NT2/D1 (cell line): ENCODE data around the gene COA1.

Source experiments
- DNase-seq: peaks from one replicate; pipeline ENCODE4 v3.0.0-alpha.2; 2011; ENCODE audit warnings: low read depth, low spot score
- H3K27me3 ChIP-seq: 2 replicates; pipeline ENCODE4 v1.6.0; 2011; ENCODE audit warnings: mild to moderate bottlenecking; ENCODE audit not compliant: insufficient read length, insufficient read depth
- H3K36me3 ChIP-seq: 2 replicates; pipeline ENCODE4 v1.6.1; 2011; ENCODE audit warnings: mild to moderate bottlenecking, low read length, mixed read lengths; ENCODE audit not compliant: insufficient read depth, insufficient read length
- H3K4me1 ChIP-seq: 2 replicates; pipeline ENCODE4 v1.5.1; 2011; ENCODE audit not compliant: insufficient read depth, insufficient read length
- H3K4me3 ChIP-seq: 2 replicates; pipeline ENCODE4 v1.5.1; 2011; ENCODE audit warnings: low read depth; ENCODE audit not compliant: insufficient read length
- H3K9ac ChIP-seq: 2 replicates; pipeline ENCODE4 v1.6.0; 2011; ENCODE audit warnings: low read depth; ENCODE audit not compliant: insufficient read length
- H3K9me3 ChIP-seq: 2 replicates; pipeline ENCODE4 v1.5.1; 2011; ENCODE audit warnings: mild to moderate bottlenecking, low read length; ENCODE audit not compliant: insufficient read depth
- SUZ12 ChIP-seq: IDR thresholded peaks from 2 replicates; pipeline ENCODE4 v1.6.1; 2011; ENCODE audit not compliant: insufficient read length, insufficient read depth; ENCODE audit errors: extremely low read depth
- YY1 ChIP-seq: IDR thresholded peaks from 2 replicates; pipeline ENCODE4 v1.6.1; 2011; ENCODE audit not compliant: insufficient read length, insufficient read depth
- ZNF274 ChIP-seq: IDR thresholded peaks from 2 replicates; pipeline ENCODE4 v1.6.1; 2011; ENCODE audit warnings: mild to moderate bottlenecking, low read depth, low read length

COA1 gene

GRCh38 chr7:43653466-43653865, 75.9 kb downstream of the COA1 start:
- Histone ChIP-seq H3K4me3 (no peak overlapping the region), H3K9me3 (no peaks in the 10 kb centered on the region), H3K36me3 (peaks cover 19% of the 10 kb centered on the region), H3K4me1 (no peaks in the 10 kb centered on the region), H3K27me3 (no peaks in the 10 kb centered on the region), H3K9ac (no peak overlapping the region)
- TF ChIP-seq SUZ12 (no peak), YY1 (no peak), ZNF274 (no peak)
- DNase-seq, result no peak

GRCh38 chr7:43652364-43652763, 77.0 kb downstream of the COA1 start:
- no peaks in the 10 kb centered on the region for H3K9me3 ChIP-seq
- H3K9ac ChIP-seq, result no peak overlapping the region
- no peak overlapping the region for H3K4me3 ChIP-seq
- no peaks in the 10 kb centered on the region for H3K27me3 ChIP-seq
- TF ChIP-seq ZNF274, result no peak
- no peak for TF ChIP-seq SUZ12
- TF ChIP-seq YY1, result no peak
- peaks cover 19% of the 10 kb centered on the region for H3K36me3 ChIP-seq
- DNase-seq, result no peak
- no peaks in the 10 kb centered on the region for H3K4me1 ChIP-seq

GRCh38 chr7:43650457-43651052, 78.8 kb downstream of the COA1 start:
- Histone ChIP-seq H3K9me3 (no peaks in the 10 kb centered on the region), H3K4me3 (no peak overlapping the region), H3K9ac (no peak overlapping the region), H3K4me1 (peaks cover 8% of the 10 kb centered on the region), H3K36me3 (peaks cover 13% of the 10 kb centered on the region), H3K27me3 (no peaks in the 10 kb centered on the region)
- TF ChIP-seq YY1 (no peak), ZNF274 (no peak), SUZ12 (no peak)
- DNase-seq, result no peak

GRCh38 chr7:43649755-43650274, 79.5 kb downstream of the COA1 start:
- TF ChIP-seq YY1, result no peak
- H3K36me3 ChIP-seq, result peaks cover 19% of the 10 kb centered on the region
- H3K4me1 ChIP-seq, result peaks cover 8% of the 10 kb centered on the region
- no peak overlapping the region for H3K4me3 ChIP-seq
- no peaks in the 10 kb centered on the region for H3K9me3 ChIP-seq
- H3K9ac ChIP-seq, result no peak overlapping the region
- H3K27me3 ChIP-seq, result no peaks in the 10 kb centered on the region
- DNase-seq, result no peak

- H3K36me3 ChIP-seq, result peaks cover 25% of the 10 kb centered on the region
- H3K27me3 ChIP-seq, result no peaks in the 10 kb centered on the region
- DNase-seq, result no peak
- no peaks in the 10 kb centered on the region for H3K9me3 ChIP-seq
- H3K4me1 ChIP-seq, result peaks cover 8% of the 10 kb centered on the region
- H3K4me3 ChIP-seq, result no peak overlapping the region
- no peak overlapping the region for H3K9ac ChIP-seq
- no peak for TF ChIP-seq YY1
- no peak for TF ChIP-seq ZNF274
- TF ChIP-seq SUZ12, result no peak
Observed at GRCh38 chr7:43648473-43649406, 80.6 kb downstream of the COA1 start.

GRCh38 chr7:43647673-43648472, 81.5 kb downstream of the COA1 start:
- H3K4me3 ChIP-seq, result no peak overlapping the region

GRCh38 chr7:43647339-43647672, 82.0 kb downstream of the COA1 start:
- Histone ChIP-seq H3K4me3 (no peak overlapping the region), H3K9ac (peak overlapping the region; percentile 47), H3K27me3 (no peaks in the 10 kb centered on the region), H3K36me3 (peaks cover 38% of the 10 kb centered on the region), H3K4me1 (peaks cover 8% of the 10 kb centered on the region), H3K9me3 (no peaks in the 10 kb centered on the region)
- TF ChIP-seq YY1, result no peak
- TF ChIP-seq SUZ12, result no peak
- no peak for TF ChIP-seq ZNF274
- peak; percentile 89 for DNase-seq

More at GRCh38 chr7:43647673-43648472, 81.5 kb downstream of the COA1 start:
- H3K36me3 ChIP-seq, result peaks cover 34% of the 10 kb centered on the region
- TF ChIP-seq YY1, result no peak
- no peak for TF ChIP-seq ZNF274
- no peak for TF ChIP-seq SUZ12
- no peak for DNase-seq
- H3K9me3 ChIP-seq, result no peaks in the 10 kb centered on the region
- peaks cover 8% of the 10 kb centered on the region for H3K4me1 ChIP-seq
- H3K27me3 ChIP-seq, result no peaks in the 10 kb centered on the region
- peak overlapping the region; percentile 39 for H3K9ac ChIP-seq
